Natural killer cell (primary cell): ENCODE measurements around the gene MAP4K1. TPM values are rescaled to one million over a fixed set of nuclear protein-coding genes. Genes with fewer than 3 reads are reported as not detected.

Experiments used
- ATAC-seq, 3 donors: fragments of 150-1000 bp in 2 of 3; fragments of 200-7000 bp in 1 of 3; cut with Tn5 transposase; 1 replicate in 1 of 3; 2 replicates in 2 of 3; pipeline ENCODE4 v1.10.0; 2021; ENCODE audit warnings: mild to moderate bottlenecking in 2 of 3, moderate library complexity in 2 of 3
- DNase-seq, 2 donors: peaks; one replicate each; pipeline versions ENCODE4 v3.0.0 to v3.0.0-alpha.2; 2013 to 2021; ENCODE audit warnings: mixed read lengths in 1 of 2
- H3K27ac ChIP-seq: one replicate; pipeline ENCODE4 v1.5.1; 2013; ENCODE audit warnings: mild to moderate bottlenecking, low read length
- H3K27me3 ChIP-seq: one replicate; pipeline ENCODE4 v1.6.1; 2013; ENCODE audit warnings: low read length; ENCODE audit not compliant: control insufficient read depth, insufficient read depth
- H3K36me3 ChIP-seq: one replicate; pipeline ENCODE4 v1.6.1; 2013; ENCODE audit warnings: low read length; ENCODE audit not compliant: control insufficient read depth, insufficient read depth
- H3K4me1 ChIP-seq: one replicate; pipeline ENCODE4 v1.6.1; 2013; ENCODE audit warnings: low read length; ENCODE audit not compliant: control insufficient read depth, insufficient read depth
- H3K4me3 ChIP-seq: one replicate; pipeline ENCODE4 v1.5.1; 2013; ENCODE audit warnings: low read length
- H3K9me3 ChIP-seq: one replicate; pipeline ENCODE4 v1.6.1; 2013; ENCODE audit warnings: low read length; ENCODE audit not compliant: control insufficient read depth, insufficient read depth
- H3K27ac Mint-ChIP-seq, 2 donors: one replicate each; pipeline ENCODE4 v1.8.0; 2022; ENCODE audit warnings: mild to moderate bottlenecking in 2 of 2, mixed read lengths in 2 of 2, moderate library complexity in 1 of 2
- H3K27me3 Mint-ChIP-seq, 2 donors: one replicate each; pipeline ENCODE4 v1.8.0; 2022; ENCODE audit warnings: low read depth in 2 of 2, mixed read lengths in 2 of 2
- H3K36me3 Mint-ChIP-seq: one replicate; pipeline ENCODE4 v1.8.0; 2022; ENCODE audit warnings: mixed read lengths
- H3K4me1 Mint-ChIP-seq, 2 donors: one replicate each; pipeline ENCODE4 v1.8.0; 2022; ENCODE audit warnings: mixed read lengths in 2 of 2
- H3K4me3 Mint-ChIP-seq: one replicate; pipeline ENCODE4 v1.8.0; 2022; ENCODE audit warnings: mild to moderate bottlenecking, moderate library complexity, mixed read lengths
- H3K9me3 Mint-ChIP-seq, 2 donors: one replicate each; pipeline ENCODE4 v1.8.0; 2022; ENCODE audit warnings: mixed read lengths in 2 of 2
- WGBS: methylation state at CpG from one replicate; pipeline ENCODE4 v1.1.7; 2013; ENCODE audit warnings: missing lambda C conversion rate; ENCODE audit not compliant: insufficient coverage; 5-methylcytosine and 5-hydroxymethylcytosine counted together
- intact Hi-C: fragments of 100-400 bp; cut with micrococcal nuclease; formaldehyde crosslinking; loops from one replicate; pipeline ENCODE4 v1.14.2; 2022
- total RNA-seq, 4 donors: library from RNA; stranded (reverse); fragments of 120-200 nt in 1 of 4; gene quantifications; one replicate each; pipeline versions ENCODE4 v1.2.3 to v1.2.4, GENCODE V29; 2013 to 2022
- TF ChIP-seq, protein P1 (sequence below): fragments of 200-600 bp; IDR thresholded peaks from one replicate; pipeline ENCODE4 v1.8.0; 2022; ENCODE audit warnings: antibody characterized with exemption

The MAP4K1 gene
- total RNA-seq, 3 donors from 2014 or later (not counting 1 experiment from before 2014, with no cell fraction given): 162 to 201 (median 163) TPM

DNA sequence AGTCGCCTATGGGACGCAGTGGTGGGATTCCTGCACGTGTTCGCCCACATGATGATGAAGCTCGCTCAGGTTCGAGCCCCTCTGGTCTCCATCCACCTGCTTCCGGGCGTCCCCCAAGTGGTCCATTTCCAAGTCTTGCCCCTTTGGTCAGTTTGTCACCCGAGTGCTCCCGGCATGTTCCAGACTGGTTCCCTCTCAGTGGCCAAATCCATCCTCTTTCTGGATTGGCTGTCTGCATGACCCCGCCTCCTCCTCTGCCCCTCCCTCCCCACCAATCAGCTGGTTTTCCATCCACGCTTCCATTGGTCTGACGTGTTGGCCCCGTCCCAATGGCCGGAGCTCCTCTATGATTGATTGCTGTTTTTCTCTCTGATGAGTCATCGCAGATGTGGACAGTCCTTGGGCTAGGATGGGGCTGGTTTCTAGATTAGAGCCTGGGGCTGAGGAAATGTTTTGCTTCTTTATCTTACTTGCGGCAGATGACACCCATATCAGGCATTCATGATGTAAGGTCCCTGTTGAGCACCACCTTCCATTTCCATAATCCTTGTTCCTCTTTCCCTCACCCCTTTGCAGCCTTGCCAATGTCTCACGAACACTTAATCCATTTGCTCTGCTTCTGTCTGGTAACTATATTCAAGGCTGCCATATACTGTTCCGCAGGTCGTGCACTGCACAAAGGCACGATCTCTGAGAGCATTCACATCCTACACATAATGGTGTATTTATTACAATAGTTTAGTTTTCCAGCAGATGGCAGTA, 73.8 kb downstream of the MAP4K1 start:
- H3K9me3 ChIP-seq: no peaks in the 10 kb centered on the region
- H3K36me3 ChIP-seq: no peaks in the 10 kb centered on the region
- H3K36me3 Mint-ChIP-seq: no peaks in the 10 kb centered on the region
- H3K4me3 Mint-ChIP-seq: peak overlapping the region; percentile 43
- H3K27me3 Mint-ChIP-seq: peaks cover 0 to 3% of the 10 kb centered on the region in 2 donors
- H3K9me3 Mint-ChIP-seq: no peaks in the 10 kb centered on the region
- intact Hi-C loops: loop anchor here (1.0 to 2.0 kb wide), 3 partner anchors 90 to 408 kb away; no protein-coding TSS in a partner anchor
- H3K4me1 ChIP-seq: peaks cover 17% of the 10 kb centered on the region
- H3K27ac ChIP-seq: no peak overlapping the region
- H3K27ac Mint-ChIP-seq: no peak overlapping the region
- 62% methylated on average over 17 of the region's 21 CpGs for WGBS
- TF ChIP-seq, protein P1, sequence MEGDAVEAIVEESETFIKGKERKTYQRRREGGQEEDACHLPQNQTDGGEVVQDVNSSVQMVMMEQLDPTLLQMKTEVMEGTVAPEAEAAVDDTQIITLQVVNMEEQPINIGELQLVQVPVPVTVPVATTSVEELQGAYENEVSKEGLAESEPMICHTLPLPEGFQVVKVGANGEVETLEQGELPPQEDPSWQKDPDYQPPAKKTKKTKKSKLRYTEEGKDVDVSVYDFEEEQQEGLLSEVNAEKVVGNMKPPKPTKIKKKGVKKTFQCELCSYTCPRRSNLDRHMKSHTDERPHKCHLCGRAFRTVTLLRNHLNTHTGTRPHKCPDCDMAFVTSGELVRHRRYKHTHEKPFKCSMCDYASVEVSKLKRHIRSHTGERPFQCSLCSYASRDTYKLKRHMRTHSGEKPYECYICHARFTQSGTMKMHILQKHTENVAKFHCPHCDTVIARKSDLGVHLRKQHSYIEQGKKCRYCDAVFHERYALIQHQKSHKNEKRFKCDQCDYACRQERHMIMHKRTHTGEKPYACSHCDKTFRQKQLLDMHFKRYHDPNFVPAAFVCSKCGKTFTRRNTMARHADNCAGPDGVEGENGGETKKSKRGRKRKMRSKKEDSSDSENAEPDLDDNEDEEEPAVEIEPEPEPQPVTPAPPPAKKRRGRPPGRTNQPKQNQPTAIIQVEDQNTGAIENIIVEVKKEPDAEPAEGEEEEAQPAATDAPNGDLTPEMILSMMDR: no peak
- peak; percentile 77 to 85 (median 84) for ATAC-seq
- no peak for DNase-seq
- H3K4me1 Mint-ChIP-seq: peaks cover 8 to 11% of the 10 kb centered on the region in 2 donors
- H3K4me3 ChIP-seq: no peak overlapping the region
- no peaks in the 10 kb centered on the region for H3K27me3 ChIP-seq

DNA sequence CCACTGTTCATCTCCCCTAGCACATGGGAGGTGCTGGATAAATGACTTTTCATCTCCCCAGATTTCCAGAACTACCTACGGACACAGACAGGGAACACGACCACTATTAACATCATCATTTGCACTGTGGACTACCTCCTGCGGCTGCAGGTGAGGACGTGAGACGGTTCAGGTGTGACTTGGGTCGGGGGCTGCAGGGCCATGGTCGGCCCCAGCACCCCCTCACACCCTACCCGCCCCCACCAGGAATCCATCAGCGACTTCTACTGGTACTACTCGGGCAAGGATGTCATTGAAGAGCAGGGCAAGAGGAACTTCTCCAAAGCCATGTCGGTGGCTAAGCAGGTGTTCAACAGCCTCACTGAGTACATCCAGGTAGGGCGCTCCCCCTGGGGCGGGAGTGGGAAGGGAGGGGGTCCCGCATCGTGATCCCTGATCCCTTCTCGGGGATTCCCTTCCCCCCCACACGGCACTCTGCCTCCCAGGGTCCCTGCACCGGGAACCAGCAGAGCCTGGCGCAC, 74.4 kb downstream of the MAP4K1 start:
- Histone ChIP-seq H3K27me3 (no peaks in the 10 kb centered on the region), H3K36me3 (no peaks in the 10 kb centered on the region), H3K4me1 (peaks cover 20% of the 10 kb centered on the region), H3K4me3 (no peak overlapping the region), H3K9me3 (no peaks in the 10 kb centered on the region), H3K27ac (no peak overlapping the region)
- no peak overlapping the region for H3K4me3 Mint-ChIP-seq
- peaks cover 0 to 3% of the 10 kb centered on the region in 2 donors for H3K27me3 Mint-ChIP-seq
- ATAC-seq (no peak), DNase-seq (no peak)
- TF ChIP-seq, protein P1: no peak
- intact Hi-C loops: no loop called here
- no peaks in the 10 kb centered on the region for H3K36me3 Mint-ChIP-seq
- WGBS: 83% methylated on average over 16 of the region's 19 CpGs
- no peaks in the 10 kb centered on the region for H3K9me3 Mint-ChIP-seq
- H3K27ac Mint-ChIP-seq: no peak overlapping the region
- H3K4me1 Mint-ChIP-seq: peaks cover 14 to 17% of the 10 kb centered on the region in 2 donors

DNA sequence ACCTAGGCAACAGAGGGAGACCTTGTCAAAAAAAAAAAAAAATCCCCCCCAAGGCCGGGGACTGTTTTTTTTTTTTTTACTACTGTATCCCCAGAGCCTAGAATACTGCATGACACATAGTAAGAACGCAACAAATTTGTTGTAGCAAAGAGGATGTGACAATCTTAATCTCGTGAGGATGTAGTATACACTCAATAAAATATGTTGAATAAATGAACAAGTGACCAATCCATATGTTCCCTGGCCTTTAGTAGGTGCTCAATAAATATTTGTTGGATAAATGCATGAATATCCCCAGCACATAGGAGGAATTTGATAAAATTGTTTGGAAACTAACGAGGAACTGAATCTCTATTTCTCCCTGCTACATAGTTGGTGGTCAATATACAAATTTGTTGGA, 75.7 kb downstream of the MAP4K1 start:
- no peaks in the 10 kb centered on the region for H3K36me3 Mint-ChIP-seq
- no peaks in the 10 kb centered on the region for H3K9me3 ChIP-seq
- intact Hi-C loops: no loop called here
- H3K4me3 ChIP-seq: no peak overlapping the region
- H3K27ac Mint-ChIP-seq: no peak overlapping the region
- peaks cover 30% of the 10 kb centered on the region for H3K4me1 ChIP-seq
- H3K4me3 Mint-ChIP-seq: no peak overlapping the region
- TF ChIP-seq, protein P1: no peak
- ATAC-seq (no peak), DNase-seq (no peak)
- H3K36me3 ChIP-seq: no peaks in the 10 kb centered on the region
- no CpG with 5 or more reads among the region's 4 CpGs for WGBS
- no peak overlapping the region for H3K27ac ChIP-seq
- H3K4me1 Mint-ChIP-seq: peaks cover 17 to 20% of the 10 kb centered on the region in 2 donors
- H3K27me3 ChIP-seq: no peaks in the 10 kb centered on the region
- no peaks in the 10 kb centered on the region for H3K9me3 Mint-ChIP-seq
- peaks cover 0 to 3% of the 10 kb centered on the region in 2 donors for H3K27me3 Mint-ChIP-seq
